HUDEP-2 (cell line): ENCODE results near the gene PELI2.

Experiments used
- DNase-seq, 76 experiments: peaks; one replicate each; lab custom pipeline; 2025; ENCODE audit not compliant: unreplicated experiment in 76 of 76; lab: John Stamatoyannopoulos, UW

The PELI2 gene

DNA sequence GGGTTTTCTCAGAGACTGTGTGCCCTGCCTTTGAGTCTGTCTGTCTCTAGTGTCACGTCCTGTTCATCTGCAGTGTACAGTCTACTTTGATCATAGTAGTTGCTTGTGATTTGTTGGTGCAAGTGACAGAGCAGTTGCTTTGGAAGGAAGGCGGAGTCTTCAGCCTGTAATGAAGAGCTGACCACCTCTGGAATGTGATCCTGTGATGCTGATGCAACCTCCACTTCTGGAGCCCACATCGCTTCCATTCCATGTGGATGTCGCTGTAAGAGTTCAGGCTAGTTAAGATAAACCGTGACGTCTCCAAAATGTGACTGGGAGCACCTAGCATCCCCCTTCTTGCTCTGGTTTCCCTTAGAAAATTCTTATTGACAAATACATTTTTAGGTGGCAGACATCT lies 51.8 kb downstream of the PELI2 start:
- no peak for DNase-seq

DNA sequence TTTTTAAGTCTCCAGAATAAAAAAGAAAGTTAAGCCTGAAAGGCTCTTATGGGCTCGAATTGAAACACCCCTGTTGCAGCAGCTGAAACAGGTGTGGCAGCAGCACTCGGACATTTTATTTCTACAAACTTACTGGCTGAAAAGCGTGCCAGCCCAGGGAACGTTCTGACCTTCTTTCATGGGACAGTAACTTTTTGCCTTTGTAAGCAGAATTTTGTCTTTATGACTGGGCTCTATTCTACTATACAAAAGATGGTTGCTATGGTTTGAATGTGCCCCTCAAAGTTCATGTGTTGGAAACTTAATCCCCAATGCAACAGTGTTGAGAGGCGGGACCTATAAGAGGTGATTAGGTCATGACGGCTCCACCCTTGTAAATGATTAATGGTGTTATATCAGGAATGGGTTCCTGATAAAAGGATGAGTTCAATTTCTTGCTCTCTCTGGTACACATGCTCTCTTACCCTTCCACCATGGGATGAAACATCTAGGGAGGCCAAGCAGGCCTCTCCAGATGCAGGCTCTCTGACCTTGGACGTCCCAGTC lies 52.7 kb downstream of the PELI2 start:
- DNase-seq: no peak

DNA sequence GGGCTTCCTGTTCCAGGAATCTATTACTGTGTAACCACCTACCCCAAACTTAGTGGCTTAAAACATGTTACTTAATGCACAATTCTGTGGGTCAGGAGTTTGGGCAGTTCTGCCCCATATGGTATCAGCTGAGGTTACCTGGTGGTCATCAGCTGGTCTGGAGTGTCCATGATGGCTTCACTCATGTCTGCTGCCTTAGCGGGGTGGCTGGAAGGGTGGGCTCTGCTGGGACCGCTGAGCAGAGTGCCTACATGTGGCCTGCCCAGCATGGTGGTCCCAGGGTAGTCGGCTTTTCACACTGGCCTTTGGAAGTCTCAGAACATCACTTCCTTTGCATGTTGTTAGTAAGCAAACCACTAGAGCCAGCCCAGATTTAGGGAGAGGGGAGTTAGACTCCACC lies 53.9 kb downstream of the PELI2 start:
- DNase-seq: no peak

DNA sequence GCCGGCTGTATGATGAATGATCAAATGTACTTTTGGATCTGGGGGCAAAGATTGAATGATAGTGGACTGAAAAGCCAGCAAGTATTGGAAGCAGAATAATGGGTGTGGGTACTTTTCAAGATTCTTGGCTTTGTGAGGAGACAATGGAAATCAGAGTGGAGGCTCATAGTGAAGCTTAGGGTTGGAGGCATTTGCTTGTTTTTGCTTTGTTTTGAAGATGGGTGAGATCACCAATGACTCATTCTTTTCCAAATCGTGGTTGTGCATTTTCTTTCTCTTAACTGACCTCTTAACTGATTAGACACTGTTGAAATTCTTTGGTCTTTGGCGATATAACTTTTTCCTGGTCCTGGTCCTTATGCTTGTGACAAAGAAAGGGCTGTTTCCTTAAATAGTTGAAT lies 54.4 kb downstream of the PELI2 start:
- no peak for DNase-seq

DNA sequence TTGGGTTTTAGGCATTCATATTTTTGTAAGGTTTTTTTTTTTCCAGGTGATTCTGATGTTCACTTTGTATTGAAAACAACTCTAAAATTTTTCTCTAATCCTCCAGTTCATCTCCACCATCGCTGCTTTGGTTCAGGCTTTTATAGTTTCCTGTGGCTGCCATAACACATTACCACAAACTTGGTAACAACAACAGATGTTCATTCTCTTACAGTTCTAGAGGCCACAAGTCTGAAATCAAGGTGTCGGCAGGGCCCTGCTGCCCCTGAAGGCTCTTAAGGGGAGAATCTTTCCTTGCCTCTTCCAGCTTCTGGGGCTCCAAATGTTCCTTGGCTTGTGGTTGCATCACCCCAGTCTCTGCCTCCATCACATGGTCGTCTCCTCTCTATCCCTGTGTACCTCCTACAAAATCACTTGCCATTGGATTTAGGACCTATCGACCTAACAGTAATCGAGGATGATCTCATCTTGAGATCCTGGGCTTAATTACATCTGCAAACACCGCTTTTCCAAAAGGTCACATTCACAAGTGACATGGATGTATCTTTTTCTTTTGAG lies 55.2 kb downstream of the PELI2 start:
- DNase-seq: no peak

DNA sequence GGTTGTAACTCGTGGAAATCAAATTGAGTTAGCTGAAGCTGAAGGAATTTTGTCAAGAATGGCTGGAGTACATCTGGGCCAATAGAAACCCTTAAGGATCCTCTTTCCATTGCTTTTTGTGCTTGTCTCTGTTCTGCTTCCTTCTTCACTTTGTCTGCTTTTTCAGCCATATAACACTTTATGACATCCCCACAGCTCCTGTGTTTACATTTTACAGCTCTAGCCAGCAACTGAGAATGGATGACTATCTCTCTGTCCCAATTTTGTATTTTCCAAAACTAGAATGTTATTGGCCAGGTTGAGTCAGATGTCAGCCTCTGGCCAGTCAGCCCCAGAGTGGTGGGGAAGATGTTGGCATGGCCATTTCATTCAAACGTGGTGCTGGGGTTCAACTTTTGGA lies 57.6 kb downstream of the PELI2 start:
- no peak for DNase-seq

DNA sequence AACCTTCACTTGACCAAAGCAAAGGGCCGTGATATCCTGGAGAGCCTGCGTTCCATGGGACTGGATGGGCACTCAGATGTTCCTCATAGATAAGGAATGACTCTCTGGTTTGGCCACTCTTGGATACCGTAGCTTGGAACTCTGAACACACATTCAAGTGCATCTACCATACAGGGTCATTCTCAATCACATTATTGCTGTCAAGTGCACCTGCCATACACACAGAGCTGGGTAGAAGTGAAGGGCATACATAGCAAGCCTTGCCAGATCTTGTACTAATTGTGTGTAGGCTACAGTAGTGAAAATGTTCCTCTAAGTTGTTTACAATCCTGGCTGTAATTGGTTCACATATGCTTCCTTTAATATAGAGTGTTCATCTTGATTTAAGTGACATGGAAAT lies 58.3 kb downstream of the PELI2 start:
- DNase-seq: no peak

DNA sequence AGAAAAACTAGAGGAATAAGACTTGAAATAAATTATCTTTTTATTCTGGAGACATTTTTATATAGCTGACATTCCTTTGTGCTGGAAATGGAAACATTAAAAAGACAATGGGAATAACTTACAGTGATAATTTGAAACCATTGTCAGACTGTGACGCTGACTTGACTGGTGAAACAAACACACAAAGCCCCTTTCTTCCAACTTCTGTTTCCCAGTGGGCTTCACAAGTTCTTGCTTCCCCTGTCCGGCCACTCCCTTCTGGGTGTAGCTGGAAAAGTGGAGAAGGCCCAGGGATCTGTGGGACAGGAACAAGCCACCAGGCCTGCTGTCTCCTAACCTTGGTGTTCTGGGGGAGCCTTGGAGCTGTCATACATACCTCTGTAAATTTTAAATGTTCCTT lies 58.8 kb downstream of the PELI2 start:
- no peak for DNase-seq

DNA sequence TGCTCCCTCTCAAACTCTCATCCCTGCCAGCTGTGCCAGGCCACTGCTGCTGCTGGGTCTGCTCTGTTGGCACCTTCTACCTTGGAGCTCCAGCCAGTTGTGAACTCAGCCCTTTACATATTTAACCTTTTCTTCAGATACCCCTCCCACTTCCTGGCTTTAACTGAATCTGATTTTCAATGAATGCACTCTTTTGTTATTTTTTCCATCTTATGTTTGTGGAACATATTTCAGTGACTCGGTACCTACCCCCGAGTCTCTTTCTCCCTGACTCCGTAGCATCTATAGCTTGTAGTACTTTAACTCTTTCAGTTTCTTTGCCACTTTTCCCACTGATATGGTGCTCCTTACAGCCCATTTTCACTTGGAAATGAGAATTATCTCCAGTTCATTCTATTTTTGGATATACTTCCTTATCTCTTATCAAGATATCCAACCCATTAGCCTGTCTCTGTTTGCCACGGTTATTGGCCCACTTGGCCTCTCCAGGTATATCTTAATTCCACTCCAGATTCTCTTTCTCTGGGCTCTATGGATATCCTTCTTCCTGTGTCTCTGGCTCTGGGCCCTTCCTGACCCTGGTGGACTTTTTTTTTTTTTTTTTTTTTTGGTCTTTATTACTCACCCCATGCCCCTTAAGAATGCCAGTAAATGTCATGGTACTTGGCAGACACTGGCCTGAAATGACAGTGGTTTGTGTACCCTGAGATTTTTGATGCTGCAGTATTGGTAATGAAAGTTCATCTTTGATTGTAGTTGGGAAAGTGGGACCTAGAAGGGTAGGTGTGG lies 62.7 kb downstream of the PELI2 start:
- no peak for DNase-seq

DNA sequence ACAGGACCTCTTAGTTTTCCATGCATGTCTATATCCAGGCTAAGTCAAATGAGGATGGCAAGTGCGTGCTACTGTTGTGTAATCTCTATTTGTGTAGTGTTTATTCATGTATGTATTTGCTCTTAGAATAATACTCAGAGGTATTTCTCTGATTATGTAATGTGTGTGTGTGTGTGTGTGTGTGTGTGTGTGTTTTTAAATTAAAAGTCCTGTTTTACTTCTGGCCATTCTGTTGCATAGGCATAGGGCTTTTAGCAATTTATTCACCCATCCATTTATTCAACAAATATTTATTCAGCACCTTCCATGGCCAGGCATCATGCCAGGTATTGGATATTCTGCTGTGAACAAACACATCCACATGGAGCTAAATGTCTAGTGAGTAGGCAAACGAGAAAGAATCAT lies 63.5 kb downstream of the PELI2 start:
- no peak for DNase-seq

DNA sequence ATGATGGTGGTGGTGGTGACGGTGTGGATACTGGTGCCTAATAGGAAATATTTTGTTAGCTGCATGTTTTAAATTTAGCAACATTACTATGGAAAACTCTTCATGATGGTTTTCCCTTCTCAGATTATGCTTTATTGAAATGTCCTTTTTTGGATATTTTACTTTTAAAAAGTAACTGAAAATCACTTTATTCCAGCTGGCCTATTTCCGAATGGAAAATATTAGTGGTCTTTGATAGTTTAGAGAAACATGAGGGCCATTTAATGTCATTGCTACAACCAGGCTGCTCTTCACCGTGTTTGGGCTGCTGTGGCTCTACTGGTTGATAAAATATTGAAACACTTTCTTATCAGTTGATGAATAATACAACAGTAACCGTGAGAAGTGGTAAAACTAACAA lies 64.2 kb downstream of the PELI2 start:
- DNase-seq: no peak

DNA sequence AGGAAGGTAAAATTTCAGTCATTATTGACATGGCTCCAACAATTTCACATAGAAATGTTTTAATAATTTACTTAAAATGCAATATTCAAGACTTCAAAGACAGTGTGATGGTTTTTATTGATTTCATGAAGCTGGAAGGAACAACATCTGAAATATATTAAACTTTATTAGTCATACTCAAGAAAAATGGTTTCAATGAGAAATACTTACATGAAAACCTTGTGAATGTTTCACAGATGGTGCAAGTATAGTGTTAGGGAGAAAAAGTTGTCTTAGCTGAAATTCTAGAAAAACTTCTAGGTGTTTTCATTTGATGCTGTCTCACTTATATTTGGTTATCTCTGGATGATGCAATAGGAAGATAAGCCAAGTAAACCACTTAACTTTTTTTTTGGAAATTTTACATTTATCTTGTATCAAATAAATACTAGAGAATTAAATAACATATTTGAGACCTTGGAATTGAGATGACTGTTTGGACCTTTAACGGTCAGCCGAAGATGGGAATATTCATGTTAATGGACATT lies 65.5 kb downstream of the PELI2 start:
- no peak for DNase-seq

DNA sequence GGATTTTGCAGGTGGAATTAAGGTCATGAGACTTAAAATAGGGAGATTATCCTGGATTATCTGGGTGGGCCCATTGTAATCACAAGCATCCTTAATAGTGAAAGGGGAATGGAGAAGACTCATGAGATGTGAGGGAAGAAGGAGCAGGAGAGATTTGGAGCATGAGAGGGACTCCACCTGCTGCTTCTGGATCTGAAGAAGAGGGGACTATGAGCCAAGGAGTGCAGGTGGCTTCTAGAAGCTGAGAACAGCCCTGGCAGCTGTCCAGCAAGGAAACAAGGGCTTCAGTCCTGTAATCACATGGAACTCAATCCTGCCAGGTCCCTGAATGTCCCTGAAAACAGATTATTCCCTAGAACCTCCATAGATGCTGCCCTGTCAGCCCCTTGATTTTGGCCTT lies 67.8 kb downstream of the PELI2 start:
- no peak for DNase-seq

DNA sequence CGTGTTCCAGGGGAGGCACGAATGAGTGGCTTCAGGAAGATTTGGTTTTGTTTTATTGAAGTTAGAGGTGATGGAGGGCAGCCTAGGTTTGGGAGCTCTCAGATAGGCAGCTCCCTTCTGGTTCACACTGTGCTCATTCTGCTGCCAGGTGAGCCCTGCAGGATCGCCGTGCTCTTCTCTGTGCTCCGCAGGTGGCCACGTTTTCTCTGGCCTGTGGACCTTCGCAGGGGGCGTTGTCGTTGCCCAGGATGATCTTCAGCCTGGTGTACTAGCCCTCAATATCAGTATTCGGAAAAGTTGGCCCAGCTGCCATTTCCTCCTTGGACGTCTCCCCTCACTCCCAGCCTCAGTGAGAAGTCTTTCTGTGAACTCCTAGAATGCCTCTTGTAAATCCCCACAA lies 69.5 kb downstream of the PELI2 start:
- DNase-seq: no peak

DNA sequence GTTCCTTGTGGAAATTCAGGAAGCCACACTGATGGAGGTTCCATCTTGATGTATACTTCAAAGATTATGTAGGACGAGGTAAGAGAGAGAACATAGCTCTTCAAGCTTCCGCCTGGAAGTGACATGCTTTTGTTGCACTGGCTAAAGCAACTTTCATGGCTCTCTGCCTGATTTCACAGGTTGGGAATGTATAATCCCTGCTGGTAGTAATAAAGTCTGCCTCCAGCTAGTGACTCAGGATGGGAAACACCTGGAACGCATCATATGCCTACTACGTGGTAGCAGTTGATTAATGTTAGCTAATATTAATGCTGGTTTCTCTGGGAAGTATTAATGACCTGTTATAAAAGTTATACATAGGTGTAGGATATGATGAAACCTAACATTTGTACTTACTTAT lies 71.1 kb downstream of the PELI2 start:
- DNase-seq: no peak

DNA sequence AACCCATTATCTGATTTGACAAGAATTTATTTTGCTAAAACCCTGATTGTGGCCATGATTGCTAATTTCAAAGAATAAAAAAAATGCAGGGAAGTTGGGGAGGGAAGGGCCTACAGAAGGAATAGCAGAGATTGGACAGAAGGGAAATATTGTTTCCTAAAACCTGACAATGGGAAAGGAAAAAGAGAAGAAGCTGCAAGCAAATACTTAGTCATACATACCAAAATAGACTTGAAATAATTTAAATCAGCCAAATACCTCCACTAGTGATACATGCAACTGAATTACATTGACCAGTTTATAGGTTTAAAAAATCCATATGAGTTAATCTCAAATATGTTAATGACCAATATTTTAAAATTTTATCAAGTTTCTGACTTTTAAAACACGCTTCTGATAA lies 75.1 kb downstream of the PELI2 start:
- DNase-seq: no peak

DNA sequence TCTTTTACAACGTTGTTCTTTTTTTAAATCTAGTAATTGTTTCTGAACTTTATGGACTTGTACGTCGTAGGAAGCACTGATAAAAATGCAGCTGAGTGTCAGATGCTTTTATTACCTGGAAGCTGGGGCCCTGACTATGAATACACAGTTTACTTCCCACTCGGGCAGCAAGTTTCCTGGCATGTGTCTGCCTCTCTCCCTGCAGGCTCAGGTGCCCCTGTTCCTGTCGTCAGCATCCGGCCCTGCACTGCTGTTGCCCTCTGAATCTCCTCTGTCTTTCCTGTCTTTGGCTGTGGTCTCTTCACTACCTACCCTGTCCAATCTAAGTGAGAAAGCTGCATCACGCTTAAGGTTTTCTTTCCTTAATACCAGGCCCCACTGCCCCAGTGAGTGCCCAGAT lies 75.8 kb downstream of the PELI2 start:
- no peak for DNase-seq

DNA sequence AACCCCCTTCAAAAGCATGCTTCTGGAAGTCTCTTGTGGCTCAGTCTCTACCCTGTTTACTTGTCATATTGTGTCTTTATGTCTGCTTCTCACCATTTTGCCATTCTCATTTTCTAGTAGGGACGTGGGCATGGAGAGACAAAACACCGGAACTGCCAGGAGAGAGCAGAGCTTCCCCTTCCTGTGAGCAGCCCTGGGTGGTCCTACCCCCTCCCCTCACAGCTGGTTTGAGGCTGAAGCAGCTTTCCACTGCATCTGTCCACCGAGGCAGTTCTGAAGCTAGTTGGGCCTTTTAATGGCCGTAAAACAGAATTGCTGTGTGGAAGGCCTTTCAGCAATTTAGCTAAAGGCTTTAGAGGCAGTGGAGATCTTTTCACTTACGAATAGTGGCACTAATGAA lies 77.0 kb downstream of the PELI2 start:
- DNase-seq: no peak

DNA sequence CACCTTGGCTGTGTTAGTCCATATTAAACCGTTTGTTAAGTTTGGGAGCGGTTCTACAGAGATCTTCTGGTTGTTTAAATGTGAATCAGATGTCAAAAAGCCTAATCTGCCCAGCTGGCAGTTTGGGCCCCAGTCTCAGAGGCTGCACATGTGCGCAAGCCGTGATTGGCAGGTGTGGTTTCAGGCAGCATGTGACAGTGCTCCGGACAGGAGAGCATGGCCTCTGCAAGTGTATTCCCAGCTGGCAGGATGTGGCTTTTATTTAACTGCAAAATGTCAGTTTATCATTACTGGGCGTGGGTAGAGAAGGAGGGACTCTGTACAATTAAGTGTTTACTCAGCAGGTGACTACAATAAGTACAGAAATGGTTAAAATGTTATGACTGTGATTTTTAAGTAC lies 77.5 kb downstream of the PELI2 start:
- DNase-seq: peak in 1 of 76 experiments; percentile 9

DNA sequence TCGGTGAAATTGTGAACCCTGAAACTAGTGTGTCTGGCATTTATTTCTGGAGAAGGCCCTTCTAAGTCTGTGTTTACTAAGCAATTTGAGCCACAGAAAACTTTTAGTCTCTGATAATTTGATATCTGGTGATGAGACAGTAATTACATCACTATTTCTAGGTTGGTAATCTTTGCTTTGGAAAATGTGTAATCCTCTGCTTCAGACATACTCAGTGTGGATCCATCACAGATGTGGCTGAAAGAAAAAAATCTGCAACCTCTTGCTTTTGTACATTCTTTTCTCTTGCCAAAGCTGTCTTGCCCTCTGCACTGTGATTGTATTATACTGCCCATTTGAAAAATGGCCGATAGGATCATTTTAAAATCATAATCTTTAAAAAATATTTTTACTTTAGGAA lies 78.1 kb downstream of the PELI2 start:
- DNase-seq: no peak

DNA sequence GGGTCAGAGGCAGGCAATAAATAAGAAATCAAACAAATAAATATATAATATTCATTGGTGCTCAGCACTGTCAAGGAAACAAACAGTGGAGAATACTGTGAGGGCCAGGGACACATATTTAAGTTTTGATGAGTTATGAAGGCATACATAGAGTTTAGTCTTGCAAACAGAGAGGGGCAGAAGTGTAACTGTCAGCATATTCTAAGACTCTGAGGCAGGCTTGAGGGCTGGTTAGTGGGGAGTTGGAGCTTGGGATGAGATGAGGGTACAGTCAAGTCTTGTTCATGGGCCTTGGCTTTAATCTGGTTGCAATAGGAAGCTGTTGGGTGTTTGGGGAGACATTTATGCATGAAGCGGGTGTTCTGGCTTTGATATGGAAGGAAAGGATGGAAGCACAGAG lies 78.9 kb downstream of the PELI2 start:
- no peak for DNase-seq

DNA sequence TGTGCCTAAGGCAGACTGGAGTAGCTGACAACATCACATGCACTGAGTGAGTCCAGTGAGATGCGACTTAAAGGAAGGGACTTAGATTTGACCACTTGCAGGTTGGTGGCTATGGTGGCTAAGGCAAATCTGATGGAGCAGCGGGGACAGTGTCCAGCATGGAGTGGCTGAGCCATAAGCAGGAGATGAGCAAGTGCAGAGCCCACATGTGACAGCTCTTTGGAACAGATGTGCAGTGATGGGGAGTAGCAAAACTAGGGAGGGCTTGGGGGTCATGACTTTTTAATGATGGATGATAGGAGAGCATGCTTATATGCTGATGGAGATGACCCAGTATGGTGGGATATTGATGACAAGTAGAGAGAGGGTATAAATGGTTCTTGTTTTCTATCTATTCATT lies 80.2 kb downstream of the PELI2 start:
- DNase-seq: no peak
